H1 (cell line): Measurements from ENCODE around the gene CUL1. TPM values are rescaled to one million over a fixed set of nuclear protein-coding genes. Genes with fewer than 3 reads are reported as not detected.
A peak's percentile ranks its signal among the peaks of the same experiment; 100 is the strongest.

Source experiments
- SUZ12 ChIP-seq: fragments of 200-600 bp; sonication (generic); IDR thresholded peaks from 2 replicates; pipeline ENCODE4 v1.6.1; 2012; ENCODE audit warnings: mild to moderate bottlenecking, inconsistent platforms, low read length, moderate library complexity, mixed read lengths
- polyA plus RNA-seq, 7 experiments: library from polyadenylated mRNA; depleted of rRNA in 3 of 7; stranded (reverse) in 5 of 7; unstranded in 2 of 7; fragments of >200 nt in 5 of 7; fragments of 200-250 nt in 2 of 7; gene quantifications; 1 replicate in 5 of 7; 2 replicates in 1 of 7; 4 replicates in 1 of 7; pipeline versions ENCODE4 v1.2.1 to v1.2.3, GENCODE V29; 2011 to 2013; ENCODE audit warnings: missing spikeins in 2 of 7, mixed read lengths in 2 of 7
- total RNA-seq: library from RNA; stranded (reverse); fragmentation: NEBNext Ultra II Directional; extraction: Animal tissue kit (Norgen Biotek cat#: 25700); gene quantifications from 2 replicates; pipeline ENCODE4 v1.2.1, GENCODE V29; 2021
- TF ChIP-seq, protein P1 (sequence below): fragments of 300-600 bp; sonication (generic); IDR thresholded peaks from 2 replicates; pipeline ENCODE4 v1.7.1; 2012; ENCODE audit warnings: low read length, moderate library complexity, mild to moderate bottlenecking, inconsistent platforms; ENCODE audit not compliant: insufficient replicate concordance

Gene CUL1
- total and polyA plus RNA-seq, 2 of the 8 experiments (the other 6 are each of a cell fraction or from before 2014, with no cell fraction given), result 33.0 to 77.3 TPM

DNA sequence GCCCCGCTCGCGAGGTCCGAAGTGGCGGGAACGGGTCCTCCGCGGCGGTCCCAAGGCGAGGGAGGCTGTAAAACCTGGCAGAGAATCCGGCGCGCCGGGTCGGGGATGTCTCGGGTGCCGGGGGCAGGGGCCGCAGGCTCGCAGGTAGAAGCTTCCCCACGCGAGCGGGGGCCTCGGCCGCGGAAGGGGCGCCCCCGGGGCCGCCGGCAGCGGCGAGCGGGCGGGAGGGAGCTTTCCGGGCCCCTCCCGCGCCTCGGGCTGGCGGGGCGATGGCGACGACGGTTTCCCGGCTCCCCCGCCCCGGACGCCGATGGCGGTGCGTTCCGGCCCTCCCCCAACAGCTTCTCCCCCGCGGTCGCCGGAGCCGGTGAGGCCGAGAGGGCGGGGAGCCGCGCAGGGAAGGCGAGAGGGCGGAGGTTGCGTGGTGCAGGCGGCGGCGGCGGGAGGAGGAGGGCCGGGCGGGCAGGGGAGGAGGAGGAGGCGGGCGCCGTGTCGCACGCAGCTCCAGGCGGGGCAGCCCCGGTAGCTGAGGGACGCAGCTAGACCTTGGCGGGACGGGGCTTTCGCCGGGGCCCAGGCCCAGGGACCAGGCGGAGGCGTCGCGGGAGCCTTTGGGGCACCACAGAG is at the start of gene CUL1 (continued):
- TF ChIP-seq, protein P1, sequence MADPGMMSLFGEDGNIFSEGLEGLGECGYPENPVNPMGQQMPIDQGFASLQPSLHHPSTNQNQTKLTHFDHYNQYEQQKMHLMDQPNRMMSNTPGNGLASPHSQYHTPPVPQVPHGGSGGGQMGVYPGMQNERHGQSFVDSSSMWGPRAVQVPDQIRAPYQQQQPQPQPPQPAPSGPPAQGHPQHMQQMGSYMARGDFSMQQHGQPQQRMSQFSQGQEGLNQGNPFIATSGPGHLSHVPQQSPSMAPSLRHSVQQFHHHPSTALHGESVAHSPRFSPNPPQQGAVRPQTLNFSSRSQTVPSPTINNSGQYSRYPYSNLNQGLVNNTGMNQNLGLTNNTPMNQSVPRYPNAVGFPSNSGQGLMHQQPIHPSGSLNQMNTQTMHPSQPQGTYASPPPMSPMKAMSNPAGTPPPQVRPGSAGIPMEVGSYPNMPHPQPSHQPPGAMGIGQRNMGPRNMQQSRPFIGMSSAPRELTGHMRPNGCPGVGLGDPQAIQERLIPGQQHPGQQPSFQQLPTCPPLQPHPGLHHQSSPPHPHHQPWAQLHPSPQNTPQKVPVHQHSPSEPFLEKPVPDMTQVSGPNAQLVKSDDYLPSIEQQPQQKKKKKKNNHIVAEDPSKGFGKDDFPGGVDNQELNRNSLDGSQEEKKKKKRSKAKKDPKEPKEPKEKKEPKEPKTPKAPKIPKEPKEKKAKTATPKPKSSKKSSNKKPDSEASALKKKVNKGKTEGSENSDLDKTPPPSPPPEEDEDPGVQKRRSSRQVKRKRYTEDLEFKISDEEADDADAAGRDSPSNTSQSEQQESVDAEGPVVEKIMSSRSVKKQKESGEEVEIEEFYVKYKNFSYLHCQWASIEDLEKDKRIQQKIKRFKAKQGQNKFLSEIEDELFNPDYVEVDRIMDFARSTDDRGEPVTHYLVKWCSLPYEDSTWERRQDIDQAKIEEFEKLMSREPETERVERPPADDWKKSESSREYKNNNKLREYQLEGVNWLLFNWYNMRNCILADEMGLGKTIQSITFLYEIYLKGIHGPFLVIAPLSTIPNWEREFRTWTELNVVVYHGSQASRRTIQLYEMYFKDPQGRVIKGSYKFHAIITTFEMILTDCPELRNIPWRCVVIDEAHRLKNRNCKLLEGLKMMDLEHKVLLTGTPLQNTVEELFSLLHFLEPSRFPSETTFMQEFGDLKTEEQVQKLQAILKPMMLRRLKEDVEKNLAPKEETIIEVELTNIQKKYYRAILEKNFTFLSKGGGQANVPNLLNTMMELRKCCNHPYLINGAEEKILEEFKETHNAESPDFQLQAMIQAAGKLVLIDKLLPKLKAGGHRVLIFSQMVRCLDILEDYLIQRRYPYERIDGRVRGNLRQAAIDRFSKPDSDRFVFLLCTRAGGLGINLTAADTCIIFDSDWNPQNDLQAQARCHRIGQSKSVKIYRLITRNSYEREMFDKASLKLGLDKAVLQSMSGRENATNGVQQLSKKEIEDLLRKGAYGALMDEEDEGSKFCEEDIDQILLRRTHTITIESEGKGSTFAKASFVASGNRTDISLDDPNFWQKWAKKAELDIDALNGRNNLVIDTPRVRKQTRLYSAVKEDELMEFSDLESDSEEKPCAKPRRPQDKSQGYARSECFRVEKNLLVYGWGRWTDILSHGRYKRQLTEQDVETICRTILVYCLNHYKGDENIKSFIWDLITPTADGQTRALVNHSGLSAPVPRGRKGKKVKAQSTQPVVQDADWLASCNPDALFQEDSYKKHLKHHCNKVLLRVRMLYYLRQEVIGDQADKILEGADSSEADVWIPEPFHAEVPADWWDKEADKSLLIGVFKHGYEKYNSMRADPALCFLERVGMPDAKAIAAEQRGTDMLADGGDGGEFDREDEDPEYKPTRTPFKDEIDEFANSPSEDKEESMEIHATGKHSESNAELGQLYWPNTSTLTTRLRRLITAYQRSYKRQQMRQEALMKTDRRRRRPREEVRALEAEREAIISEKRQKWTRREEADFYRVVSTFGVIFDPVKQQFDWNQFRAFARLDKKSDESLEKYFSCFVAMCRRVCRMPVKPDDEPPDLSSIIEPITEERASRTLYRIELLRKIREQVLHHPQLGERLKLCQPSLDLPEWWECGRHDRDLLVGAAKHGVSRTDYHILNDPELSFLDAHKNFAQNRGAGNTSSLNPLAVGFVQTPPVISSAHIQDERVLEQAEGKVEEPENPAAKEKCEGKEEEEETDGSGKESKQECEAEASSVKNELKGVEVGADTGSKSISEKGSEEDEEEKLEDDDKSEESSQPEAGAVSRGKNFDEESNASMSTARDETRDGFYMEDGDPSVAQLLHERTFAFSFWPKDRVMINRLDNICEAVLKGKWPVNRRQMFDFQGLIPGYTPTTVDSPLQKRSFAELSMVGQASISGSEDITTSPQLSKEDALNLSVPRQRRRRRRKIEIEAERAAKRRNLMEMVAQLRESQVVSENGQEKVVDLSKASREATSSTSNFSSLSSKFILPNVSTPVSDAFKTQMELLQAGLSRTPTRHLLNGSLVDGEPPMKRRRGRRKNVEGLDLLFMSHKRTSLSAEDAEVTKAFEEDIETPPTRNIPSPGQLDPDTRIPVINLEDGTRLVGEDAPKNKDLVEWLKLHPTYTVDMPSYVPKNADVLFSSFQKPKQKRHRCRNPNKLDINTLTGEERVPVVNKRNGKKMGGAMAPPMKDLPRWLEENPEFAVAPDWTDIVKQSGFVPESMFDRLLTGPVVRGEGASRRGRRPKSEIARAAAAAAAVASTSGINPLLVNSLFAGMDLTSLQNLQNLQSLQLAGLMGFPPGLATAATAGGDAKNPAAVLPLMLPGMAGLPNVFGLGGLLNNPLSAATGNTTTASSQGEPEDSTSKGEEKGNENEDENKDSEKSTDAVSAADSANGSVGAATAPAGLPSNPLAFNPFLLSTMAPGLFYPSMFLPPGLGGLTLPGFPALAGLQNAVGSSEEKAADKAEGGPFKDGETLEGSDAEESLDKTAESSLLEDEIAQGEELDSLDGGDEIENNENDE, result no peak
- 0 out of 2 replicates have a peak, but pooled peaks have one; percentile 5 for TF ChIP-seq SUZ12
